C4-2B (cell line): Measurements from ENCODE around the gene UGT3A1.
A peak's percentile ranks its signal among the peaks of the same experiment; 100 is the strongest.

Source experiments
- H3K27ac ChIP-seq: fragments of 450-650 bp; 2 replicates; pipeline ENCODE4 v1.5.1; 2017
- CTCF ChIP-seq: fragments of 450-650 bp; conservative IDR thresholded peaks from 2 replicates; pipeline ENCODE4 v1.5.1; 2017; ENCODE audit warnings: mild to moderate bottlenecking
- ZFX ChIP-seq: fragments of 450-650 bp; IDR thresholded peaks from 2 replicates; pipeline ENCODE4 v1.6.1; 2017

UGT3A1 gene

DNA sequence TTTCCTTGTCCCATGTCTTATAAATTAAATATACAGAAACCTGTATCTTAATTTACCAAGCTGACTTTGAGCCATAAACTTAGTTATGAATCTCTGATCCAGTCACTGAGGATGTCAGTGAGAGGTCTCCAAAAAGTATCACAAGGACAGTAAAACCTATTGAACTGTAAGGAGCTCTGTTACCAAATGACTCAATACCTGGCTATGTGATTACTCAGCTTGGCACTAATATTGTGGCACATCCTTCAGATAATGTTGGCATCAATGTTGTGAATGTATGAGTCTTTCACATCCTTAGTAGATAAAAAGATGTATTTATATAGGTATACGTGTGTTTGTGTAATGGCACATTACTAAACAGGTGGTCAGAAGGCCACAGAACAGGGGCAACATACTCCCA, 34.8 kb downstream of the UGT3A1 start:
- TF ChIP-seq CTCF, result no peak
- no peak for TF ChIP-seq ZFX
- H3K27ac ChIP-seq, result no peak overlapping the region

GRCh38 chr5:35954175-35954574, 37.0 kb downstream of the UGT3A1 start:
- H3K27ac ChIP-seq, result no peak overlapping the region

DNA sequence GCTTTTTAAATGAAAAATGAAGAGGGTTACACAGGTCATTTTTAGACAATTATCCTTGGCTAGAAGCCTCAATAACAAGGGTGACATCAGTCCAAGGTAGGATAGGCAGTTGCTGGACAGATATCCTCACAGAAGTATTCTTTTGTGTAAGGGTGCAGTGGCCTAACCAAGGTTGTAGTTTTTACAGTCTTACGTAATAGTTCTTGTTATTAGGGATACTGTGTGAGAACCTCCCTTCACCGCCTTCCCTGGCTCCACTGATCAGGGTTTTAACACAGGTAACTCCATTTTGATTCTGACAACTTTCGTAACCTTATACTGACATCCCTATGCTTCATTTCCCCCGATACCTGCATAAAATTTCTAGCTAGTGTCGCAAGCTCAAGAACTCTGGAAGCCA, 44.1 kb downstream of the UGT3A1 start:
- no peak overlapping the region for H3K27ac ChIP-seq
- TF ChIP-seq ZFX, result no peak
- no peak for TF ChIP-seq CTCF

More at GRCh38 chr5:35954175-35954574, 37.0 kb downstream of the UGT3A1 start:
- TF ChIP-seq ZFX, result no peak
- no peak for TF ChIP-seq CTCF

DNA sequence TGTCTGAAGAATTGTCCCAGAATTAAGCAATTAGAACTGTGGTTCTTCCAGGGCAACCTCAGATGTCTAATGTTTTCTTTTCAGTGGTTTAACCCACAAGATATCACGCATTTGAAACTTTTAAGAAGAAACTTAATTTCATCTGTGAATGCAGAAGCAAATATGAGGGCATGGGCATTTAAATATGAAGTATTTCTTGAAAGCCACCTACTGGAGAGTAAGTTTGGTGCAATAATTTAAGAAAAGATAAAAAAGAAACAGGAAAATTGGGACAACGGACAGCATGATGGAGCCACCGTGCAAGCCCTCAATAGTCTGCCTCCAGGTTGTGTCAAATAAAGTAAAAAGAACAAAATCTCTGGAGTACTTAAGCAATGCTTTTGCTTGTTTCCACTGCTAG, 51.6 kb downstream of the UGT3A1 start:
- H3K27ac ChIP-seq, result no peak overlapping the region
- TF ChIP-seq ZFX (no peak), CTCF (peak; percentile 32)

DNA sequence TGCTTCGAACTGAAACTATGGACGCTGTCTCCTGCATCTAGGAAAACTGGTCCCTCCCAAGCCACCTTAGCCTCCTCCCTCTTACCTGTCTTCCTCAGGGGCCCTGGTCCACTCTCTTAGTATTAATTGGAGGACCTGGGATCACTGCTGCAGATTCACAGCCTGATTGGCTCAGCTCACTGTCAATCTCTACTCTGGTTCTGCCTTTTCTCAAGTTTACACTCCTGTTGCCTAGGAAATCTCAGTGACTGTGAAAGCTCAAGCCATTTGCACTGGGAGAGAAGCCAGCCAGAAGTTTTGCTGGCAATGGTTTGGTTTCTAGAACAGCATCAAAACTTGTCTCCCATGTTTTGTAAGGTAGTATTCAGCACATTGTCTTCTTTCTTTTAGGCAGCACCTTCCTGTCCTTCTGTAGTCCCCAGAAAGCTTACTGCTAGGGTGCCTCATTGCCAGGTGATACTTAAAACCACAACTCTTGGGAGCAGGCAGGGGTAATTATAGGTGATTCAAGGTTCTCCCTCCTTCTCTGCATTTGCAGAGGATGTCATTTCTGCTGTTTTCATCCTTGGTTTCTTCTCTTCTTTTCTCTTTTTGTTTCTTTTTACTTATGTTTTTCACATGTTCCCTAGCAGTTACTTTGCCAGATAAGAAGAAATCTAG, 52.5 kb downstream of the UGT3A1 start, which contains the start of gene CAPSL:
TSS of gene CAPSL (minus strand) at position 55 of the 660 bp plus-strand sequence. CDS start 17,502 bp downstream, outside the sequence.
- H3K27ac ChIP-seq, result no peak within 1 kb of the TSS
- TF ChIP-seq ZFX (no peak), CTCF (no peak)

GRCh38 chr5:35926389-35927051, 64.7 kb downstream of the UGT3A1 start:
- peak; percentile 85 for TF ChIP-seq CTCF
- TF ChIP-seq ZFX, result no peak

GRCh38 chr5:35924950-35925722, 66.1 kb downstream of the UGT3A1 start:
- peak; percentile 91 for TF ChIP-seq CTCF
- TF ChIP-seq ZFX, result no peak
- no peak overlapping the region for H3K27ac ChIP-seq

More at GRCh38 chr5:35926389-35927051, 64.7 kb downstream of the UGT3A1 start:
- H3K27ac ChIP-seq, result no peak overlapping the region
